ENCODE measurements around the gene SOAT1.
"Not testable (repeated sequence)": the region's sequence is repeated elsewhere in the genome, so short reads cannot be mapped to it uniquely, and the experiment has no call there.

The SOAT1 gene

GRCh38 chr1:179393721-179394120 is 100.1 kb downstream of the SOAT1 start:
- Histone ChIP-seq H3K9me3 (ENCODE audit: insufficient read depth, low read length) (no peaks in the 10 kb centered on the region), H3F3A (ENCODE audit: insufficient read depth) (no peaks in the 10 kb centered on the region), H3K27me3 (ENCODE audit: low read length) (no peaks in the 10 kb centered on the region), H3K79me2 (ENCODE audit: insufficient read depth, low read length) (no peaks in the 10 kb centered on the region), H2AFZ (ENCODE audit: low read depth, low read length, severe bottlenecking) (no peak overlapping the region), H3K9ac (ENCODE audit: low read length) (no peak overlapping the region), H3K4me2 (ENCODE audit: low read depth, low read length, poor library complexity, severe bottlenecking) (no peak overlapping the region), H3K36me3 (ENCODE audit: low read length) (no peaks in the 10 kb centered on the region), H4K20me1 (ENCODE audit: low read depth, low read length) (no peaks in the 10 kb centered on the region), H3K4me3 (ENCODE audit: insufficient read depth, low read length, poor library complexity, severe bottlenecking) (no peak overlapping the region), H3K9me2 (replicated peaks; ENCODE audit: insufficient read depth, low read length) (no peaks in the 10 kb centered on the region), H3K27ac (ENCODE audit: low read depth, low read length) (no peak overlapping the region)
- TF ChIP-seq CTCF (IDR thresholded peaks at IDR 0.05; ENCODE audit: insufficient read depth, low read length, poor library complexity, severe bottlenecking) (no peak), EZH2phosphoT487 (conservative IDR thresholded peaks at IDR 0.05; ENCODE audit: low read length) (no peak)

- not testable (repeated sequence) for H2AFZ ChIP-seq (ENCODE audit: low read depth, low read length, severe bottlenecking); H3K9me2 ChIP-seq (replicated peaks; ENCODE audit: insufficient read depth, low read length); H4K20me1 ChIP-seq (ENCODE audit: low read depth, low read length); H3K27ac ChIP-seq (ENCODE audit: low read depth, low read length); H3K27me3 ChIP-seq (ENCODE audit: low read length); H3F3A ChIP-seq (ENCODE audit: insufficient read depth); H3K4me3 ChIP-seq (ENCODE audit: insufficient read depth, low read length, poor library complexity, severe bottlenecking); H3K9ac ChIP-seq (ENCODE audit: low read length); H3K36me3 ChIP-seq (ENCODE audit: low read length); H3K4me2 ChIP-seq (ENCODE audit: low read depth, low read length, poor library complexity, severe bottlenecking); H3K79me2 ChIP-seq (ENCODE audit: insufficient read depth, low read length); H3K9me3 ChIP-seq (ENCODE audit: insufficient read depth, low read length)
These were observed 105.8 kb downstream of the SOAT1 start for GRCh38 chr1:179399399-179399798.

Data from SU-DHL-6 (cell line).